ENCODE measurements around the gene FAM3B. TPM values are rescaled to one million over a fixed set of nuclear protein-coding genes. Genes with fewer than 3 reads are reported as not detected.

FAM3B gene
- polyA plus RNA-seq, 1 experiment, result not detected

- Histone ChIP-seq H3K4me3 (ENCODE audit: low read depth, low read length) (no peak overlapping the region), H3K27ac (ENCODE audit: low read depth, low read length) (no peak overlapping the region), H3K27me3 (ENCODE audit: control insufficient read depth, insufficient read depth, low read length) (peaks cover 3% of the 10 kb centered on the region), H3K9me3 (ENCODE audit: control insufficient read depth, insufficient read depth, low read length) (no peaks in the 10 kb centered on the region; the same call in 1 of the 2 replicates)
- no peak for DNase-seq (ENCODE audit: low read depth, low spot score)
- ChIA-PET POLR2A (no interaction called here), CTCF (interaction anchor here (1.3 kb wide), 1 partner anchor 445 kb away, joined by 4 read pairs; no protein-coding TSS in a partner anchor)
- no peak for TF ChIP-seq CTCF (IDR thresholded peaks at IDR 0.05; ENCODE audit: low read depth, low read length)
Observed at GRCh38 chr21:41371685-41372030, 55.1 kb downstream of the FAM3B start.

GRCh38 chr21:41373253-41373652 is 56.7 kb downstream of the FAM3B start:
- ChIA-PET POLR2A (no interaction called here), CTCF (interaction anchor here (1.3 kb wide), 1 partner anchor 444 kb away, joined by 4 read pairs; no protein-coding TSS in a partner anchor)
- Histone ChIP-seq H3K9me3 (ENCODE audit: control insufficient read depth, insufficient read depth, low read length) (no peaks in the 10 kb centered on the region; the same call in 1 of the 2 replicates), H3K27me3 (ENCODE audit: control insufficient read depth, insufficient read depth, low read length) (peaks cover 5% of the 10 kb centered on the region), H3K27ac (ENCODE audit: low read depth, low read length) (no peak overlapping the region), H3K4me3 (ENCODE audit: low read depth, low read length) (no peak overlapping the region)
- DNase-seq (ENCODE audit: low read depth, low spot score), result no peak
- no peak for TF ChIP-seq CTCF (IDR thresholded peaks at IDR 0.05; ENCODE audit: low read depth, low read length)

GRCh38 chr21:41373763-41374162 is 57.2 kb downstream of the FAM3B start:
- Histone ChIP-seq H3K9me3 (ENCODE audit: control insufficient read depth, insufficient read depth, low read length) (no peaks in the 10 kb centered on the region; the same call in 1 of the 2 replicates), H3K27ac (ENCODE audit: low read depth, low read length) (no peak overlapping the region), H3K4me3 (ENCODE audit: low read depth, low read length) (no peak overlapping the region), H3K27me3 (ENCODE audit: control insufficient read depth, insufficient read depth, low read length) (peaks cover 5% of the 10 kb centered on the region)
- POLR2A ChIA-PET, result no interaction called here
- no peak for DNase-seq (ENCODE audit: low read depth, low spot score)
- CTCF ChIA-PET, result no interaction called here
- no peak for TF ChIP-seq CTCF (IDR thresholded peaks at IDR 0.05; ENCODE audit: low read depth, low read length)

GRCh38 chr21:41374177-41374712 is 57.6 kb downstream of the FAM3B start:
- DNase-seq (ENCODE audit: low read depth, low spot score), result no peak
- no peak overlapping the region for H3K4me3 ChIP-seq (ENCODE audit: low read depth, low read length)
- no peak for TF ChIP-seq CTCF (IDR thresholded peaks at IDR 0.05; ENCODE audit: low read depth, low read length)
- POLR2A ChIA-PET, result no interaction called here
- peaks cover 5% of the 10 kb centered on the region for H3K27me3 ChIP-seq (ENCODE audit: control insufficient read depth, insufficient read depth, low read length)
- H3K27ac ChIP-seq (ENCODE audit: low read depth, low read length), result no peak overlapping the region
- CTCF ChIA-PET, result interaction anchor here (0.6 kb wide), 1 partner anchor 411 kb away, joined by 3 read pairs; no protein-coding TSS in a partner anchor
- no peaks in the 10 kb centered on the region; the same call in 1 of the 2 replicates for H3K9me3 ChIP-seq (ENCODE audit: control insufficient read depth, insufficient read depth, low read length)

GRCh38 chr21:41374867-41375533 is 58.4 kb downstream of the FAM3B start:
- ChIA-PET CTCF (interaction anchor here (0.6 kb wide), 1 partner anchor 411 kb away, joined by 3 read pairs; no protein-coding TSS in a partner anchor), POLR2A (no interaction called here)
- no peak overlapping the region for H3K27ac ChIP-seq (ENCODE audit: low read depth, low read length)
- no peaks in the 10 kb centered on the region; the same call in 1 of the 2 replicates for H3K9me3 ChIP-seq (ENCODE audit: control insufficient read depth, insufficient read depth, low read length)
- TF ChIP-seq CTCF (IDR thresholded peaks at IDR 0.05; ENCODE audit: low read depth, low read length), result no peak
- H3K4me3 ChIP-seq (ENCODE audit: low read depth, low read length), result no peak overlapping the region
- DNase-seq (ENCODE audit: low read depth, low spot score), result no peak
- peaks cover 4% of the 10 kb centered on the region for H3K27me3 ChIP-seq (ENCODE audit: control insufficient read depth, insufficient read depth, low read length)
